Testis (tissue), 3 donors: ENCODE measurements around the gene PTN. TPM values are rescaled to one million over a fixed set of nuclear protein-coding genes. Genes with fewer than 3 reads are reported as not detected.

ENCODE experiments used
- DNase-seq: peaks from one replicate; pipeline ENCODE4 v3.0.0-alpha.2; 2019
- H3K27ac ChIP-seq, 2 donors: fragments of 200-600 bp; sonication (generic); one replicate each; pipeline ENCODE4 v1.5.1; 2019
- H3K27me3 ChIP-seq: fragments of 200-600 bp; sonication (generic); one replicate; pipeline ENCODE4 v1.5.1; 2019
- H3K36me3 ChIP-seq: fragments of 200-600 bp; sonication (generic); one replicate; pipeline ENCODE4 v1.5.1; 2017; ENCODE audit warnings: low read depth; ENCODE audit errors: missing control alignments
- H3K4me1 ChIP-seq: fragments of 200-600 bp; sonication (generic); one replicate; pipeline ENCODE4 v1.5.1; 2019
- H3K4me3 ChIP-seq, 2 donors: fragments of 200-600 bp; sonication (generic); one replicate each; pipeline ENCODE4 v1.5.1; 2017 to 2019
- H3K9me3 ChIP-seq: fragments of 200-600 bp; sonication (generic); one replicate; pipeline ENCODE4 v1.5.1; 2017
- CTCF ChIP-seq, 3 experiments: fragments of 450-650 bp in 2 of 3; fragments of 200-600 bp in 1 of 3; sonication (generic) in 1 of 3; IDR thresholded peaks; one replicate each; pipeline ENCODE4 v1.5.1; 2016 to 2019; ENCODE audit warnings: antibody characterized with exemption in 3 of 3, mild to moderate bottlenecking in 2 of 3, moderate library complexity in 1 of 3
- POLR2A ChIP-seq: fragments of 450-650 bp; IDR thresholded peaks from one replicate; pipeline ENCODE4 v1.6.1; 2017; ENCODE audit warnings: antibody characterized with exemption, mild to moderate bottlenecking, moderate library complexity
- WGBS, 2 donors: methylation state at CpG; one replicate each; pipeline ENCODE4 v1.1.5; 2018; 5-methylcytosine and 5-hydroxymethylcytosine counted together
- intact Hi-C: fragments of 100-400 bp; cut with DNase I; formaldehyde crosslinking; loops from one replicate; pipeline ENCODE4 v1.15.1; 2023; ENCODE audit warnings: low total_unique reads
- polyA plus RNA-seq: library from polyadenylated mRNA; stranded (reverse); fragments of 350-450 nt; fragmentation: Illumina TruSeq; extraction: RNeasy Lipid Tissue Mini Kit (QIAGEN cat#74804); gene quantifications from one replicate; pipeline ENCODE4 v1.2.3, GENCODE V29; 2014; ENCODE audit warnings: low read depth, low replicate concordance; ENCODE audit not compliant: insufficient read depth
- total RNA-seq, 2 donors: library from RNA; depleted of rRNA; stranded (reverse); fragments of >200 nt; gene quantifications; one replicate each; pipeline ENCODE4 v1.2.3, GENCODE V29; 2016

Gene PTN
- total and polyA plus RNA-seq, 3 donors from 2014 or later, result 55.8 to 131 (median 80.7) TPM

DNA sequence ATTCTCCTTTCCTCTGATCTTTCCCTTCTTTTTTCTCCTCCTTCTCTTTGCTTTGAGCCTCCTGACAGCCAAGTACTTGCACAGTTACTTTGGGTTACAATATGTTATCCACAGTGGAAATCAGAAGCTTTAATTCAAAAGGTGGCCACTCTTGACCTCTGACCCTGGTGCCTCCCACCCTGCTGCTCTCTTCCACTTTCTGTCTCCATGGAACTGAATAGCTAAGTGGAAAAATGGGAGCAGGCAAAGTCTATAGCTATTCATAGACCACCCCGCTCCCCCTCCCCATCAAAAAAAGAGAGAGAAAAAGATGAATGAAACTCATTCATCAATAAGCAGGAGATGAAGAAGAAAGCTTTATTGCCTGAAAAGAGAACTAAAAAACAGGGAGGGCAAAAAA is 39.4 kb downstream of the PTN start:
- Histone ChIP-seq H3K27me3 (no peaks in the 10 kb centered on the region), H3K27ac (no peak overlapping the region), H3K9me3 (no peaks in the 10 kb centered on the region), H3K4me1 (no peaks in the 10 kb centered on the region), H3K36me3 (no peaks in the 10 kb centered on the region), H3K4me3 (no peak overlapping the region)
- DNase-seq, result no peak
- 91 to 92% methylated on average over 1 of the region's 1 CpG for WGBS, 2 donors
- intact Hi-C loops, result no loop called here
- TF ChIP-seq CTCF (IDR thresholded peaks at IDR 0.05) (no peak), POLR2A (no peak)

- H3K9me3 ChIP-seq, result no peaks in the 10 kb centered on the region
- H3K27me3 ChIP-seq, result no peaks in the 10 kb centered on the region
- no peaks in the 10 kb centered on the region for H3K4me1 ChIP-seq
- no peaks in the 10 kb centered on the region for H3K36me3 ChIP-seq
- no peak overlapping the region for H3K27ac ChIP-seq
- no peak for DNase-seq
- H3K4me3 ChIP-seq, result no peak overlapping the region
- no peak for TF ChIP-seq POLR2A
- no peak for TF ChIP-seq CTCF (IDR thresholded peaks at IDR 0.05)
- 90 to 93% methylated on average over 2 of the region's 2 CpGs for WGBS, 2 donors
- intact Hi-C loops, result no loop called here
These were observed 41.5 kb downstream of the PTN start for GRCh38 chr7:137302081-137302480.

DNA sequence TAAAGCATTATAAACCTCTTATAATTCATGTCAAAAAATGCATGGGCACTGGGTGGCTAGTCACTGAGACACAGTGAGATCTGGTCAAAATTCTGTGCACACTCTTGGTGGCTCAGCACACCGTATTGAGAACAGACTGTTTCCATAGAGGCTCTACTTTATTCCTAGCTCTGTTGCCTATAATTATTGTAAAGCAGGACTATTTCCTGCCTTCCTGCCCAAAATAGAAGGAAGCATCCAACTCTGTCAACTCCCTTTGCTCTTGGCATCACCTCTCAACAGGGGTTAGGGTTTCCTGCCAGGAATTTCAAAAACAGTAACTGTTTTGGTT is 45.1 kb downstream of the PTN start:
- no peak overlapping the region for H3K27ac ChIP-seq

GRCh38 chr7:137297551-137298463 is 45.7 kb downstream of the PTN start:
- no peaks in the 10 kb centered on the region for H3K36me3 ChIP-seq
- no peak for TF ChIP-seq CTCF (IDR thresholded peaks at IDR 0.05)
- TF ChIP-seq POLR2A, result no peak
- 80 to 82% methylated on average over 9 of the region's 9 CpGs for WGBS, 2 donors
- no peak for DNase-seq
- H3K9me3 ChIP-seq, result no peaks in the 10 kb centered on the region
- no peak overlapping the region for H3K27ac ChIP-seq
- no peaks in the 10 kb centered on the region for H3K27me3 ChIP-seq
- intact Hi-C loops, result no loop called here
- H3K4me1 ChIP-seq, result no peaks in the 10 kb centered on the region
- no peak overlapping the region for H3K4me3 ChIP-seq

More for the DNA sequence above, 45.1 kb downstream of the PTN start:
- no peak overlapping the region for H3K4me3 ChIP-seq
- 71 to 82% methylated on average over 1 of the region's 1 CpG for WGBS, 2 donors
- H3K4me1 ChIP-seq, result no peaks in the 10 kb centered on the region
- H3K9me3 ChIP-seq, result no peaks in the 10 kb centered on the region
- intact Hi-C loops, result no loop called here
- TF ChIP-seq CTCF (IDR thresholded peaks at IDR 0.05) (no peak), POLR2A (no peak)
- DNase-seq, result no peak
- no peaks in the 10 kb centered on the region for H3K27me3 ChIP-seq
- H3K36me3 ChIP-seq, result no peaks in the 10 kb centered on the region

GRCh38 chr7:137296576-137296975 is 47.0 kb downstream of the PTN start:
- TF ChIP-seq CTCF (IDR thresholded peaks at IDR 0.05), result no peak
- TF ChIP-seq POLR2A, result no peak
- no peak for DNase-seq
- Histone ChIP-seq H3K36me3 (no peaks in the 10 kb centered on the region), H3K4me3 (no peak overlapping the region), H3K27ac (no peak overlapping the region), H3K9me3 (no peaks in the 10 kb centered on the region), H3K27me3 (no peaks in the 10 kb centered on the region), H3K4me1 (no peaks in the 10 kb centered on the region)
- 63 to 91% methylated on average over 2 of the region's 2 CpGs for WGBS, 2 donors
- intact Hi-C loops, result no loop called here
